Endothelial cell of umbilical vein (primary cell): ENCODE results near the gene CD163. TPM values are rescaled to one million over a fixed set of nuclear protein-coding genes. Genes with fewer than 3 reads are reported as not detected.

Experiments
- BruUV-seq: library from RNA; stranded (reverse); fragments of 400-500 nt; replicated peaks from 2 replicates; lab custom pipeline; 2021; lab: Mats Ljungman, UMichigan
- CTCF ChIA-PET: fragments of 300-600, 350-600 bp; sonication (Branson Sonifier 250); formaldehyde crosslinking; loops from one replicate; lab custom pipeline; 2021; ENCODE audit warnings: antibody characterized with exemption, inconsistent platforms; lab: Charles Lee
- POLR2A ChIA-PET: fragments of 300-600, 350-600 bp; sonication (Branson Sonifier 250); formaldehyde crosslinking; loops from one replicate; lab custom pipeline; 2021; ENCODE audit warnings: antibody characterized with exemption, inconsistent platforms; lab: Charles Lee
- DNase-seq: peaks from one replicate; pipeline ENCODE4 v3.0.0-alpha.2; 2011; ENCODE audit warnings: low read depth, low spot score
- FAIRE-seq: peaks from 2 replicates; lab custom pipeline; 2011; peaks lifted over from hg19 to GRCh38; lab: Jason Lieb, UNC
- H2AFZ ChIP-seq: 2 replicates; pipeline ENCODE4 v1.6.0; 2012; ENCODE audit warnings: low read depth, low read length, control low read depth, inconsistent platforms
- H3K27ac ChIP-seq: 2 replicates; pipeline ENCODE4 v1.5.1; 2011; ENCODE audit warnings: low read depth, mild to moderate bottlenecking, control low read depth, low read length, moderate library complexity; ENCODE audit not compliant: insufficient read depth
- H3K27me3 ChIP-seq, 2 experiments: 2 replicates each; pipeline versions ENCODE4 v1.6.0 to v1.6.1; 2011; ENCODE audit warnings: low read length in 2 of 2, mixed read lengths in 1 of 2; ENCODE audit not compliant: control insufficient read depth in 2 of 2, insufficient read depth in 2 of 2
- H3K36me3 ChIP-seq, 2 experiments: 2 replicates in 1 of 2; 3 replicates in 1 of 2; pipeline ENCODE4 v1.5.1; 2011; ENCODE audit warnings: low read length in 2 of 2, mild to moderate bottlenecking in 1 of 2, moderate library complexity in 1 of 2; ENCODE audit not compliant: control insufficient read depth in 2 of 2, insufficient read depth in 2 of 2; ENCODE audit errors: extremely low read depth in 1 of 2
- H3K4me1 ChIP-seq: 3 replicates; pipeline ENCODE4 v1.5.1; 2011; ENCODE audit warnings: mild to moderate bottlenecking, low read length; ENCODE audit not compliant: control insufficient read depth, insufficient read depth; ENCODE audit errors: extremely low read depth
- H3K4me2 ChIP-seq: 2 replicates; pipeline ENCODE4 v1.6.1; 2011; ENCODE audit warnings: low read length, control low read depth, mixed read lengths; ENCODE audit not compliant: insufficient read depth
- H3K4me3 ChIP-seq, 3 experiments: fragments of 200-600 bp in 1 of 3; sonication (generic), shearing (Covaris generic) in 1 of 3; replicated peaks in 1 of 3; 2 replicates each; pipeline ENCODE4 v1.5.1; 2011 to 2016; ENCODE audit warnings: control low read depth in 3 of 3, low read length in 3 of 3, mild to moderate bottlenecking in 2 of 3, inconsistent platforms in 1 of 3, low read depth in 1 of 3, moderate library complexity in 1 of 3; ENCODE audit not compliant: insufficient read depth in 1 of 3
- H3K79me2 ChIP-seq: 2 replicates; pipeline ENCODE4 v1.6.0; 2012; ENCODE audit warnings: low read length, inconsistent platforms; ENCODE audit not compliant: control insufficient read depth, insufficient read depth
- H3K9ac ChIP-seq: replicated peaks from 2 replicates; pipeline ENCODE3; 2011; ENCODE audit warnings: low read length, control low read depth; ENCODE audit not compliant: insufficient read depth; ENCODE audit errors: extremely low read depth
- H3K9me1 ChIP-seq: replicated peaks from 3 replicates; pipeline ENCODE4 v1.6.0; 2011; ENCODE audit warnings: mild to moderate bottlenecking, low read length; ENCODE audit not compliant: control insufficient read depth, insufficient read depth; ENCODE audit errors: extremely low read depth
- H3K9me3 ChIP-seq: replicated peaks from 2 replicates; pipeline ENCODE4 v1.5.1; 2012; ENCODE audit warnings: low read length, inconsistent platforms; ENCODE audit not compliant: control insufficient read depth, insufficient read depth
- H4K20me1 ChIP-seq: replicated peaks from 2 replicates; pipeline ENCODE3; 2011; ENCODE audit warnings: mild to moderate bottlenecking, low read length; ENCODE audit not compliant: control insufficient read depth, insufficient read depth; ENCODE audit errors: extremely low read depth
- CTCF ChIP-seq, 2 donors: IDR thresholded peaks; 1 replicate in 1 of 2; 2 replicates in 1 of 2; pipeline ENCODE4 v1.5.1; 2011; ENCODE audit warnings: low read length in 2 of 2, mild to moderate bottlenecking in 2 of 2, moderate library complexity in 2 of 2, control low read depth in 1 of 2, inconsistent platforms in 1 of 2, low read depth in 1 of 2; ENCODE audit not compliant: insufficient read depth in 1 of 2; ENCODE audit errors: extremely low read depth in 1 of 2
- EZH2 ChIP-seq: IDR thresholded peaks from 2 replicates; pipeline ENCODE4 v1.6.1; 2012; ENCODE audit warnings: borderline replicate concordance, low read depth, mild to moderate bottlenecking, moderate library complexity, low read length, inconsistent platforms; ENCODE audit not compliant: severe bottlenecking
- FOS ChIP-seq: IDR thresholded peaks from 2 replicates; pipeline ENCODE4 v1.6.1; 2011; ENCODE audit warnings: mild to moderate bottlenecking, low read length, moderate library complexity, borderline replicate concordance; ENCODE audit not compliant: insufficient read depth
- GATA2 ChIP-seq: IDR thresholded peaks from 2 replicates; pipeline ENCODE4 v1.7.0; 2011; ENCODE audit warnings: low read depth, mild to moderate bottlenecking, moderate library complexity, mixed read lengths, low read length; ENCODE audit not compliant: insufficient read length, insufficient read depth
- JUN ChIP-seq: IDR thresholded peaks from 2 replicates; pipeline ENCODE4 v1.6.1; 2011; ENCODE audit warnings: borderline replicate concordance, low read depth; ENCODE audit not compliant: insufficient read length, insufficient read depth
- MAX ChIP-seq: IDR thresholded peaks from 2 replicates; pipeline ENCODE4 v1.6.1; 2011; ENCODE audit not compliant: insufficient read depth, insufficient read length
- MYC ChIP-seq: IDR thresholded peaks from one replicate; pipeline ENCODE4 v1.6.1; 2011; ENCODE audit warnings: mild to moderate bottlenecking, low read depth, low read length
- POLR2A ChIP-seq: IDR thresholded peaks from 2 replicates; pipeline ENCODE4 v1.6.1; 2012; ENCODE audit warnings: low read depth, mild to moderate bottlenecking, control low read depth, low read length
- POLR2AphosphoS5 ChIP-seq: IDR thresholded peaks from 2 replicates; pipeline ENCODE4 v1.6.1; 2012; ENCODE audit warnings: low read depth, mild to moderate bottlenecking, control low read depth, low read length, moderate library complexity; ENCODE audit not compliant: insufficient read depth
- dilution Hi-C: fragments of 300-500 bp; cut with MboI; formaldehyde crosslinking; loops from one replicate; pipeline ENCODE4 v1.15.0; 2019; ENCODE audit warnings: low sequenced_read_pairs; ENCODE audit not compliant: extremely low pct_ligation_motif_present
- intact Hi-C: fragments of 100-400 bp; cut with micrococcal nuclease; formaldehyde crosslinking; loops from one replicate; pipeline ENCODE4 v1.10.0; 2022
- polyA plus RNA-seq, 4 experiments: library from polyadenylated mRNA; depleted of rRNA in 3 of 4; stranded (reverse) in 3 of 4; unstranded in 1 of 4; fragments of >200 nt; gene quantifications; 2 replicates each; pipeline versions ENCODE4 v1.2.1 to v1.2.3, GENCODE V29; 2011 to 2012; ENCODE audit warnings: missing spikeins in 1 of 4
- total RNA-seq: library from RNA; stranded (reverse); gene quantifications from 2 replicates; pipeline ENCODE4 v1.2.3, GENCODE V29; 2021

The CD163 gene
- total and polyA plus RNA-seq, 2 donors (not counting 3 experiments of a cell fraction or from before 2014, with no cell fraction given), result not detected

DNA sequence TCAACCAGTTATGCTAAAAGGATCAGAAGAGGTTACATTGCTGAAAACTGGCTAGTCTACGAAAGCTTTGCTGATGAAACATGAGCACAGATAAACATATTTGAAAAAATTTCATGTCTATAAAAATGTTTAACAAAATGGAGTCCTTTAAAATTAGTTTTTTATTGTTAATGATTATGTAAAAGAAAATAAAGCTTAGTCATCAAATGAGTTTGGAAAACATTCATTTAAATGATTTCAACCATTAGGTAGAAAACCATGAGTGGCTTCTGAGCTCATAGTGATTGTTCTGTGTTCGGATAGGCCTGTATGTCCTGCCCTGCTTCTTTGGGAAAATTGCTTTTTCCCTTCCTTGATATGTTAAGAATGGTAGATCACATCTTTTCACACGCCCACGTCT, 59.0 kb downstream of the CD163 start:
- Histone ChIP-seq H3K4me3 (no peak overlapping the region), H3K9me3 (no peaks in the 10 kb centered on the region), H3K9me1 (no peaks in the 10 kb centered on the region), H3K36me3 (no peaks in the 10 kb centered on the region), H3K4me2 (peak overlapping the region; percentile 58), H3K79me2 (no peaks in the 10 kb centered on the region), H3K9ac (no peak overlapping the region), H3K27ac (no peak overlapping the region), H3K4me1 (peaks cover 6% of the 10 kb centered on the region), H3K27me3 (peaks cover 0 to 3% of the 10 kb centered on the region in 2 experiments), H2AFZ (peak overlapping the region; percentile 76), H4K20me1 (no peaks in the 10 kb centered on the region)
- no peak for TF ChIP-seq EZH2
- no peak for TF ChIP-seq GATA2
- no peak for TF ChIP-seq JUN
- TF ChIP-seq MAX, result no peak
- TF ChIP-seq FOS, result no peak
- no peak for TF ChIP-seq POLR2A
- TF ChIP-seq MYC, result no peak
- no peak for TF ChIP-seq CTCF (IDR thresholded peaks at IDR 0.05; ENCODE audit: extremely low read depth in 1 of 2, insufficient read depth in 1 of 2, low read depth in 1 of 2, low read length in 2 of 2)
- TF ChIP-seq POLR2AphosphoS5, result no peak
- ChIA-PET CTCF (interaction anchor here (1.3 kb wide), 1 partner anchor 9 kb away, joined by 3 read pairs; no protein-coding TSS in a partner anchor), POLR2A (no interaction called here)
- intact Hi-C loops (loop anchor here (5.0 kb wide), 1 partner anchor 227 kb away; no protein-coding TSS in a partner anchor), dilution Hi-C loops (no loop called here)
- no TSS peak for BruUV-seq
- DNase-seq (no peak), FAIRE-seq (no peak)
